Measurements from ENCODE around the gene TSC22D2. TPM values are rescaled to one million over a fixed set of nuclear protein-coding genes. Genes with fewer than 3 reads are reported as not detected.
A peak's percentile ranks its signal among the peaks of the same experiment; 100 is the strongest.

Gene TSC22D2
- total and polyA plus RNA-seq, 2 of the 8 experiments (the other 6 are each of a cell fraction or from before 2014, with no cell fraction given), result 3.4 to 27.6 TPM

- Histone ChIP-seq H3K23ac (ENCODE audit: insufficient read length) (no peak overlapping the region), H2BK20ac (ENCODE audit: low read length) (no peak overlapping the region), H3K23me2 (ENCODE audit: low read depth, low read length) (peaks cover 17% of the 10 kb centered on the region; the same call in 1 of the 2 replicates), H3K14ac (ENCODE audit: insufficient read length) (no peak overlapping the region), H4K5ac (ENCODE audit: insufficient read length, low read depth, low read length) (no peak overlapping the region), H3K4ac (replicated peaks; ENCODE audit: insufficient read length, low read depth, low read length) (no peak overlapping the region), H2BK12ac (ENCODE audit: low read depth, low read length) (no peak overlapping the region), H2AK5ac (ENCODE audit: low read depth, low read length) (no peak overlapping the region), H3K4me3 (ENCODE audit: extremely low read depth in 1 of 4, insufficient read depth in 2 of 4, low read depth in 3 of 4, low read length in 4 of 4) (peak overlapping the region; percentile 30 to 95 (median 82); a peak in 7 of 8 replicates), H4K20me1 (replicated peaks in 1 of 2; ENCODE audit: control insufficient read depth in 1 of 2, insufficient read depth in 2 of 2, low read length in 2 of 2) (peaks cover 25 to 34% of the 10 kb centered on the region in 2 experiments), H2BK15ac (ENCODE audit: low read length) (no peak overlapping the region), H3K9me3 (ENCODE audit: insufficient read depth in 2 of 2, low read depth in 1 of 2, low read length in 1 of 2) (no peaks in the 10 kb centered on the region), H3K56ac (replicated peaks; ENCODE audit: insufficient read length, low read depth, low read length) (no peak overlapping the region), H2BK5ac (ENCODE audit: low read depth, low read length) (no peak overlapping the region), H3K27me3 (replicated peaks in 1 of 4; ENCODE audit: control insufficient read depth in 3 of 4, extremely low read depth in 1 of 4, insufficient read depth in 3 of 4, low read length in 3 of 4) (no peaks in the 10 kb centered on the region), H3K79me1 (ENCODE audit: low read depth, low read length) (peaks cover 6% of the 10 kb centered on the region; the same call in 1 of the 2 replicates), H2AFZ (ENCODE audit: low read length) (no peak overlapping the region), H4K91ac (replicated peaks; ENCODE audit: insufficient read length, low read length) (no peak overlapping the region), H4K8ac (ENCODE audit: extremely low read depth, insufficient read depth, low read length) (no peak overlapping the region), H2BK120ac (replicated peaks; ENCODE audit: low read depth, low read length) (no peak overlapping the region), H3K4me2 (ENCODE audit: insufficient read depth in 1 of 2, low read depth in 2 of 2, low read length in 2 of 2) (peak overlapping the region; percentile 92 to 100), H3K9ac (replicated peaks in 1 of 4; ENCODE audit: extremely low read depth in 1 of 4, low read depth in 3 of 4, low read length in 3 of 4) (no peak overlapping the region), H3K36me3 (ENCODE audit: control insufficient read depth in 2 of 4, insufficient read depth in 4 of 4, low read length in 3 of 4) (peaks cover 0 to 3% (median 0%) of the 10 kb centered on the region in 4 experiments; a peak in 1 of 8 replicates), H3K79me2 (ENCODE audit: control insufficient read depth in 1 of 2, insufficient read depth in 2 of 2, low read length in 2 of 2) (peaks cover 22 to 77% of the 10 kb centered on the region in 2 experiments), H3K27ac (ENCODE audit: low read depth, low read length) (no peak overlapping the region), H3K4me1 (replicated peaks in 1 of 4; ENCODE audit: control insufficient read depth in 3 of 4, insufficient read depth in 4 of 4, low read length in 3 of 4) (peaks cover 0 to 6% (median 3%) of the 10 kb centered on the region in 4 experiments; a peak in 3 of 7 replicates), H3K18ac (ENCODE audit: extremely low read depth, low read length) (no peak overlapping the region)
- WGBS, 2 experiments (ENCODE audit: extremely low coverage in 1 of 2, insufficient coverage in 1 of 2, insufficient read length in 1 of 2, insufficient replicate concordance in 2 of 2, low coverage in 1 of 2, low lambda C conversion rate in 2 of 2, missing lambda C conversion rate in 1 of 2), result 82% methylated on average over 2 of the region's 2 CpGs; no CpG with 5 or more reads in 1 of the 2 experiments
- TF ChIP-seq CHD2 (IDR thresholded peaks at IDR 0.05; ENCODE audit: low read length), result no peak
- TF ChIP-seq POLR2AphosphoS5 (IDR thresholded peaks at IDR 0.05; ENCODE audit: low read depth, low read length), result no peak
- TF ChIP-seq BRCA1 (IDR thresholded peaks at IDR 0.05; ENCODE audit: low read depth, low read length), result no peak
- no peak for TF ChIP-seq SUZ12 (IDR thresholded peaks at IDR 0.05; ENCODE audit: low read length)
- no peak for TF ChIP-seq GTF2F1 (IDR thresholded peaks at IDR 0.05; ENCODE audit: borderline replicate concordance, low read depth, low read length)
- no peak for TF ChIP-seq RFX5 (IDR thresholded peaks at IDR 0.05; ENCODE audit: borderline replicate concordance, low read depth, low read length)
- no peak for TF ChIP-seq TAF7 (optimal IDR thresholded peaks at IDR 0.05; ENCODE audit: borderline replicate concordance, low read depth, low read length)
- ChIA-PET POLR2A (ENCODE audit: partially characterized antibody) (interaction anchor here (1.1 to 4.1 kb wide), 6 partner anchors 7 to 22 kb away, joined by 3 to 18 read pairs (median 4); no protein-coding TSS in a partner anchor), CTCF (ENCODE audit: partially characterized antibody) (interaction anchor here (1.0 to 4.9 kb wide), 11 partner anchors 13 to 184 kb away, joined by 3 to 49 read pairs (median 4); no protein-coding TSS in a partner anchor)
- DNase-seq (ENCODE audit: low read depth in 1 of 2, low spot score in 2 of 2) (no peak), FAIRE-seq (no peak)
Observed at GRCh38 chr3:150411976-150412375, 3.9 kb downstream of the TSC22D2 start.

Measured in H1 (cell line).